Natural killer cell (primary cell): ENCODE measurements around the gene C1QL1. TPM values are rescaled to one million over a fixed set of nuclear protein-coding genes. Genes with fewer than 3 reads are reported as not detected.

Source experiments
- ATAC-seq, 3 donors: fragments of 150-1000 bp in 2 of 3; fragments of 200-7000 bp in 1 of 3; cut with Tn5 transposase; 1 replicate in 1 of 3; 2 replicates in 2 of 3; pipeline ENCODE4 v1.10.0; 2021; ENCODE audit warnings: mild to moderate bottlenecking in 2 of 3, moderate library complexity in 2 of 3
- DNase-seq, 2 donors: peaks; one replicate each; pipeline versions ENCODE4 v3.0.0 to v3.0.0-alpha.2; 2013 to 2021; ENCODE audit warnings: mixed read lengths in 1 of 2
- H3K27ac ChIP-seq: one replicate; pipeline ENCODE4 v1.5.1; 2013; ENCODE audit warnings: mild to moderate bottlenecking, low read length
- H3K27me3 ChIP-seq: one replicate; pipeline ENCODE4 v1.6.1; 2013; ENCODE audit warnings: low read length; ENCODE audit not compliant: control insufficient read depth, insufficient read depth
- H3K36me3 ChIP-seq: one replicate; pipeline ENCODE4 v1.6.1; 2013; ENCODE audit warnings: low read length; ENCODE audit not compliant: control insufficient read depth, insufficient read depth
- H3K4me1 ChIP-seq: one replicate; pipeline ENCODE4 v1.6.1; 2013; ENCODE audit warnings: low read length; ENCODE audit not compliant: control insufficient read depth, insufficient read depth
- H3K4me3 ChIP-seq: one replicate; pipeline ENCODE4 v1.5.1; 2013; ENCODE audit warnings: low read length
- H3K9me3 ChIP-seq: one replicate; pipeline ENCODE4 v1.6.1; 2013; ENCODE audit warnings: low read length; ENCODE audit not compliant: control insufficient read depth, insufficient read depth
- H3K27ac Mint-ChIP-seq, 2 donors: one replicate each; pipeline ENCODE4 v1.8.0; 2022; ENCODE audit warnings: mild to moderate bottlenecking in 2 of 2, mixed read lengths in 2 of 2, moderate library complexity in 1 of 2
- H3K27me3 Mint-ChIP-seq, 2 donors: one replicate each; pipeline ENCODE4 v1.8.0; 2022; ENCODE audit warnings: low read depth in 2 of 2, mixed read lengths in 2 of 2
- H3K36me3 Mint-ChIP-seq: one replicate; pipeline ENCODE4 v1.8.0; 2022; ENCODE audit warnings: mixed read lengths
- H3K4me1 Mint-ChIP-seq, 2 donors: one replicate each; pipeline ENCODE4 v1.8.0; 2022; ENCODE audit warnings: mixed read lengths in 2 of 2
- H3K4me3 Mint-ChIP-seq: one replicate; pipeline ENCODE4 v1.8.0; 2022; ENCODE audit warnings: mild to moderate bottlenecking, moderate library complexity, mixed read lengths
- H3K9me3 Mint-ChIP-seq, 2 donors: one replicate each; pipeline ENCODE4 v1.8.0; 2022; ENCODE audit warnings: mixed read lengths in 2 of 2
- WGBS: methylation state at CpG from one replicate; pipeline ENCODE4 v1.1.7; 2013; ENCODE audit warnings: missing lambda C conversion rate; ENCODE audit not compliant: insufficient coverage; 5-methylcytosine and 5-hydroxymethylcytosine counted together
- intact Hi-C: fragments of 100-400 bp; cut with micrococcal nuclease; formaldehyde crosslinking; loops from one replicate; pipeline ENCODE4 v1.14.2; 2022
- total RNA-seq, 4 donors: library from RNA; stranded (reverse); fragments of 120-200 nt in 1 of 4; gene quantifications; one replicate each; pipeline versions ENCODE4 v1.2.3 to v1.2.4, GENCODE V29; 2013 to 2022
- TF ChIP-seq, protein P1 (sequence below): fragments of 200-600 bp; IDR thresholded peaks from one replicate; pipeline ENCODE4 v1.8.0; 2022; ENCODE audit warnings: antibody characterized with exemption

C1QL1 gene
- total RNA-seq, 3 donors from 2014 or later (not counting 1 experiment from before 2014, with no cell fraction given), result not detected

DNA sequence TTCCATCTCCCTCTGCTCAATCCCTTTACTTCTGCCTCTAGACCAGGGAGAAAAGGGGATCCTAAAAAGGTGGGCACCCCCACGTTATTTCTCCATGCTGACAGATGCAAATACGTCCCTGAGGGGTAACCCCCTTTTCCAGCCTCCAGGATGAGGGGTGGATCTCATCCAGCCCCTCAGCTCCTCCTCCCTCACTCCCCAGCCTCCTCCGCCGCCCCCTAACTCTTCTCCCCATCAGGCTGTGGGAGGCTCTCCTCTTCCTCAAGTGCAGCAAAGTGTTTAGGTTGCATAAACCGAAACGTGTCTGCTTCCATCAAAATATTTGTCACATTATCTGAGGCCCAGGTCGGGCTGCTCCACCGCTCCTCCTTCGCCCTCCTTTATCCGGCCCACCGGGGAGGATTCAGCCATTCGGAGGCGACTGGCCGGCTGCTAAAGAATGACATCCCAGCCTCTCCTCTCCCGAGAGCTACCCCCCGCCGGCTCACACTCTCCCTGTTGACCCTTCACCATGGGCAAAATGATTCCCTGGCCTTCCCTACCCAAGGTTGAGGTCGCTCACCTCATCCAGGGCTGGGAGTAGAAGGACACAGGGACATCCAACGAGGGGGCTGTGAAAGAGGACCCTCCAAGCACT, 1.2 kb upstream of the C1QL1 start:
- Histone ChIP-seq H3K27ac (no peak overlapping the region), H3K27me3 (peaks cover 38% of the 10 kb centered on the region), H3K4me3 (no peak overlapping the region), H3K4me1 (peaks cover 31% of the 10 kb centered on the region), H3K36me3 (no peaks in the 10 kb centered on the region), H3K9me3 (peaks cover 5% of the 10 kb centered on the region)
- TF ChIP-seq, protein P1, sequence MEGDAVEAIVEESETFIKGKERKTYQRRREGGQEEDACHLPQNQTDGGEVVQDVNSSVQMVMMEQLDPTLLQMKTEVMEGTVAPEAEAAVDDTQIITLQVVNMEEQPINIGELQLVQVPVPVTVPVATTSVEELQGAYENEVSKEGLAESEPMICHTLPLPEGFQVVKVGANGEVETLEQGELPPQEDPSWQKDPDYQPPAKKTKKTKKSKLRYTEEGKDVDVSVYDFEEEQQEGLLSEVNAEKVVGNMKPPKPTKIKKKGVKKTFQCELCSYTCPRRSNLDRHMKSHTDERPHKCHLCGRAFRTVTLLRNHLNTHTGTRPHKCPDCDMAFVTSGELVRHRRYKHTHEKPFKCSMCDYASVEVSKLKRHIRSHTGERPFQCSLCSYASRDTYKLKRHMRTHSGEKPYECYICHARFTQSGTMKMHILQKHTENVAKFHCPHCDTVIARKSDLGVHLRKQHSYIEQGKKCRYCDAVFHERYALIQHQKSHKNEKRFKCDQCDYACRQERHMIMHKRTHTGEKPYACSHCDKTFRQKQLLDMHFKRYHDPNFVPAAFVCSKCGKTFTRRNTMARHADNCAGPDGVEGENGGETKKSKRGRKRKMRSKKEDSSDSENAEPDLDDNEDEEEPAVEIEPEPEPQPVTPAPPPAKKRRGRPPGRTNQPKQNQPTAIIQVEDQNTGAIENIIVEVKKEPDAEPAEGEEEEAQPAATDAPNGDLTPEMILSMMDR, result no peak
- Mint-ChIP-seq H3K27me3 (peaks cover 42 to 54% of the 10 kb centered on the region in 2 donors), H3K4me3 (peak overlapping the region; percentile 76), H3K4me1 (peaks cover 18 to 40% of the 10 kb centered on the region in 2 donors), H3K27ac (peak overlapping the region in 1 of 2 donors; percentile 33), H3K9me3 (no peaks in the 10 kb centered on the region), H3K36me3 (no peaks in the 10 kb centered on the region)
- no peak for ATAC-seq
- whole genome bisulfite sequencing, result 28% methylated on average over 18 of the region's 19 CpGs
- intact Hi-C loops, result no loop called here
- no peak for DNase-seq

DNA sequence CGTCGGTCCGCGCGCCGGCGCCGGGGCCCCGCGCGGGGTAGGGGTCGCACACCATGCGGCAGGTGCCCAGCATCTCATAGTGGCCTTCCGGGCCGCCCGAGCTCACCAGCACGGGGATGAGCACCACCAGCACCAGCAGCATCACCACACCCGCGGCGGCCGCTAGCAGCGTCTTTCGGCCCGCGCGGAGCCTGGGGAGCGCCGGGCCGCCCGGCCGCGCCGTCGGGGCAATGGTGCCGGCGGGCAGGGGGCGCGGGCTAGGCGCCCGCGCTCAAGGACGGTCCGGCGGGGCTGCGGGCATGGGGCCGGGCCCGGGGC, 237 bp downstream of the C1QL1 start:
- H3K9me3 Mint-ChIP-seq, result no peaks in the 10 kb centered on the region
- Histone ChIP-seq H3K27me3 (peaks cover 38% of the 10 kb centered on the region), H3K4me1 (peaks cover 31% of the 10 kb centered on the region), H3K9me3 (peaks cover 5% of the 10 kb centered on the region), H3K4me3 (no peak overlapping the region), H3K36me3 (no peaks in the 10 kb centered on the region), H3K27ac (no peak overlapping the region)
- H3K36me3 Mint-ChIP-seq, result no peaks in the 10 kb centered on the region
- no peak overlapping the region for H3K4me3 Mint-ChIP-seq
- DNase-seq (no peak), ATAC-seq (peak; percentile 5 to 14 (median 13))
- peaks cover 18 to 41% of the 10 kb centered on the region in 2 donors for H3K4me1 Mint-ChIP-seq
- no peak overlapping the region for H3K27ac Mint-ChIP-seq
- intact Hi-C loops, result no loop called here
- 3% methylated on average over 47 of the region's 47 CpGs for WGBS
- TF ChIP-seq, protein P1, result no peak
- peaks cover 39 to 56% of the 10 kb centered on the region in 2 donors for H3K27me3 Mint-ChIP-seq

GRCh38 chr17:44967026-44967906, 837 bp downstream of the C1QL1 start:
- no peaks in the 10 kb centered on the region for H3K36me3 Mint-ChIP-seq
- intact Hi-C loops, result no loop called here
- Histone ChIP-seq H3K9me3 (peaks cover 5% of the 10 kb centered on the region), H3K4me1 (peaks cover 31% of the 10 kb centered on the region), H3K4me3 (no peak overlapping the region), H3K27ac (no peak overlapping the region), H3K36me3 (no peaks in the 10 kb centered on the region), H3K27me3 (peaks cover 38% of the 10 kb centered on the region)
- no peaks in the 10 kb centered on the region for H3K9me3 Mint-ChIP-seq
- 8% methylated on average over 76 of the region's 76 CpGs for WGBS
- DNase-seq (peak in 1 of 2 donors; percentile 31), ATAC-seq (peak in 2 of 3 donors; percentile 4 to 6)
- H3K27me3 Mint-ChIP-seq, result peaks cover 36 to 56% of the 10 kb centered on the region in 2 donors
- peak overlapping the region; percentile 28 for H3K4me3 Mint-ChIP-seq
- TF ChIP-seq, protein P1, result no peak
- peaks cover 18 to 41% of the 10 kb centered on the region in 2 donors for H3K4me1 Mint-ChIP-seq
- peak overlapping the region in 1 of 2 donors; percentile 38 for H3K27ac Mint-ChIP-seq
